ENCODE results near the gene COL23A1. TPM values are rescaled to one million over a fixed set of nuclear protein-coding genes. Genes with fewer than 3 reads are reported as not detected.

Gene COL23A1
- total RNA-seq, 1 donor from 2014 or later, result 2.0 TPM

- H3K4me1 ChIP-seq, result no peaks in the 10 kb centered on the region
- intact Hi-C loops (cut with DNase I), result no loop called here
- no peaks in the 10 kb centered on the region for H3K36me3 ChIP-seq
- no peaks in the 10 kb centered on the region for H3K27me3 ChIP-seq
- no peak for TF ChIP-seq CTCF (IDR thresholded peaks at IDR 0.05)
- no peaks in the 10 kb centered on the region for H3K9me3 ChIP-seq
- H3K4me3 ChIP-seq, result no peak overlapping the region
- peak; percentile 32 for DNase-seq
- ATAC-seq, result no peak
- no peak overlapping the region for H3K27ac ChIP-seq
Observed at GRCh38 chr5:178297751-178298150, 292.4 kb downstream of the COL23A1 start.

GRCh38 chr5:178296066-178296465 is 294.1 kb downstream of the COL23A1 start:
- DNase-seq (no peak), ATAC-seq (no peak)
- intact Hi-C loops (cut with DNase I), result no loop called here
- Histone ChIP-seq H3K9me3 (no peaks in the 10 kb centered on the region), H3K27me3 (no peaks in the 10 kb centered on the region), H3K4me3 (no peak overlapping the region), H3K27ac (no peak overlapping the region), H3K36me3 (no peaks in the 10 kb centered on the region), H3K4me1 (no peaks in the 10 kb centered on the region)
- TF ChIP-seq CTCF (IDR thresholded peaks at IDR 0.05), result no peak

GRCh38 chr5:178295589-178295988 is 294.6 kb downstream of the COL23A1 start:
- Histone ChIP-seq H3K4me3 (no peak overlapping the region), H3K27ac (no peak overlapping the region), H3K27me3 (no peaks in the 10 kb centered on the region), H3K9me3 (no peaks in the 10 kb centered on the region), H3K36me3 (no peaks in the 10 kb centered on the region), H3K4me1 (no peaks in the 10 kb centered on the region)
- intact Hi-C loops (cut with DNase I), result no loop called here
- TF ChIP-seq CTCF (IDR thresholded peaks at IDR 0.05), result no peak
- ATAC-seq (no peak), DNase-seq (no peak)

GRCh38 chr5:178293815-178294214 is 296.4 kb downstream of the COL23A1 start:
- intact Hi-C loops (cut with DNase I), result no loop called here
- no peaks in the 10 kb centered on the region for H3K36me3 ChIP-seq
- H3K4me1 ChIP-seq, result peaks cover 2% of the 10 kb centered on the region
- no peak for TF ChIP-seq CTCF (IDR thresholded peaks at IDR 0.05)
- ATAC-seq (no peak), DNase-seq (no peak)
- H3K9me3 ChIP-seq, result no peaks in the 10 kb centered on the region
- H3K4me3 ChIP-seq, result no peak overlapping the region
- no peak overlapping the region for H3K27ac ChIP-seq
- H3K27me3 ChIP-seq, result no peaks in the 10 kb centered on the region

GRCh38 chr5:178293400-178293799 is 296.8 kb downstream of the COL23A1 start:
- Histone ChIP-seq H3K4me3 (no peak overlapping the region), H3K27ac (no peak overlapping the region), H3K27me3 (no peaks in the 10 kb centered on the region), H3K36me3 (no peaks in the 10 kb centered on the region), H3K4me1 (peaks cover 6% of the 10 kb centered on the region), H3K9me3 (no peaks in the 10 kb centered on the region)
- intact Hi-C loops (cut with DNase I), result no loop called here
- ATAC-seq, result no peak
- TF ChIP-seq CTCF (IDR thresholded peaks at IDR 0.05), result no peak
- DNase-seq, result peak; percentile 35

- Histone ChIP-seq H3K27me3 (no peaks in the 10 kb centered on the region), H3K4me3 (no peak overlapping the region), H3K4me1 (peaks cover 7% of the 10 kb centered on the region), H3K36me3 (no peaks in the 10 kb centered on the region), H3K27ac (no peak overlapping the region), H3K9me3 (no peaks in the 10 kb centered on the region)
- no peak for DNase-seq
- intact Hi-C loops (cut with DNase I), result no loop called here
- no peak for ATAC-seq
- TF ChIP-seq CTCF (IDR thresholded peaks at IDR 0.05), result no peak
Observed at GRCh38 chr5:178292826-178293205, 297.4 kb downstream of the COL23A1 start.
